K562 (cell line): ENCODE measurements around the gene NRSN2. TPM values are rescaled to one million over a fixed set of nuclear protein-coding genes. Genes with fewer than 3 reads are reported as not detected.
A peak's percentile ranks its signal among the peaks of the same experiment; 100 is the strongest.

ENCODE experiments used
- BCL6 ChIP-seq: fragments of 250-450 bp; sonication (Bioruptor Pico); IDR thresholded peaks from 2 replicates; pipeline ENCODE4 v1.4.0; 2020
- BHLHE40 ChIP-seq: IDR thresholded peaks from 2 replicates; pipeline ENCODE4 v1.6.1; 2011; ENCODE audit warnings: low read length, improper control_type of control experiment
- GATA2 ChIP-seq: sonication (generic); formaldehyde crosslinking; IDR thresholded peaks from 2 replicates; pipeline ENCODE4 v1.4.0; 2020; ENCODE audit warnings: mild to moderate bottlenecking, missing genetic modification reagents
- NCOA2 ChIP-seq, 2 experiments: fragments of 450-650 bp; IDR thresholded peaks; 2 replicates each; pipeline ENCODE4 v1.6.1; 2018; ENCODE audit warnings: mild to moderate bottlenecking in 2 of 2, moderate library complexity in 1 of 2; ENCODE audit not compliant: partially characterized antibody in 2 of 2
- POLR2H ChIP-seq: IDR thresholded peaks from 2 replicates; pipeline ENCODE4 v1.6.1; 2016; ENCODE audit warnings: missing genetic modification characterization, low read depth, mild to moderate bottlenecking, control low read depth, missing compliant biosample characterization, moderate library complexity
- RHOXF2B ChIP-seq: fragments of 250-450 bp; sonication (Bioruptor Pico); conservative IDR thresholded peaks from 2 replicates; pipeline ENCODE4 v1.5.1; 2021
- SRSF9 ChIP-seq: fragments of 200-400 bp; formaldehyde crosslinking; IDR thresholded peaks from 2 replicates; pipeline ENCODE4 v1.6.1; 2017; ENCODE audit warnings: low read depth, low read length, borderline replicate concordance
- WHSC1 ChIP-seq: IDR thresholded peaks from one replicate; pipeline ENCODE4 v1.6.1; 2012; ENCODE audit warnings: low read length, control low read depth, inconsistent platforms
- ZC3H11A ChIP-seq: IDR thresholded peaks from 2 replicates; pipeline ENCODE4 v1.6.1; 2012; ENCODE audit warnings: low read depth, low read length, improper control_type of control experiment
- ZC3H8 ChIP-seq: fragments of 450-650 bp; IDR thresholded peaks from 2 replicates; pipeline ENCODE4 v1.6.1; 2017
- ZFPM2 ChIP-seq: fragments of 250-450 bp; sonication (Bioruptor Pico); IDR thresholded peaks from 2 replicates; pipeline ENCODE4 v1.5.1; 2022; ENCODE audit warnings: mild to moderate bottlenecking
- ZNF354B ChIP-seq: fragments of 250-450 bp; sonication (Bioruptor Pico); IDR thresholded peaks from 2 replicates; pipeline ENCODE4 v1.4.0; 2020
- ZNF551 ChIP-seq: fragments of 250-450 bp; sonication (Bioruptor Pico); IDR thresholded peaks from 2 replicates; pipeline ENCODE4 v1.5.0; 2021; ENCODE audit warnings: mild to moderate bottlenecking, moderate library complexity
- ZNF583 ChIP-seq: fragments of 250-450 bp; sonication (Bioruptor Pico); IDR thresholded peaks from 2 replicates; pipeline ENCODE4 v1.4.0; 2020
- polyA plus RNA-seq, 8 experiments: library from polyadenylated mRNA; depleted of rRNA in 4 of 8; stranded (reverse) in 5 of 8; unstranded in 3 of 8; fragments of >200 nt; fragmentation: Nextera tagmentation in 2 of 8; fragmentation: Illumina TruSeq in 1 of 8; extraction: Ambion mirVana in 2 of 8; extraction: Trizol in 1 of 8; gene quantifications; 2 replicates each; pipeline versions ENCODE4 v1.2.1 to v1.2.3, GENCODE V29; 2011 to 2014; ENCODE audit warnings: inconsistent platforms in 1 of 8, missing spikeins in 1 of 8
- total RNA-seq, 7 experiments: library from RNA; depleted of rRNA in 6 of 7; stranded (reverse); fragments of >200 nt in 6 of 7; fragmentation: Illumina TruSeq in 2 of 7; extraction: Trizol in 2 of 7; gene quantifications; 2 replicates each; pipeline versions ENCODE4 v1.2.1 to v1.2.3, GENCODE V29; 2011 to 2021; ENCODE audit warnings: low replicate concordance in 1 of 7
- TF ChIP-seq, protein P1 (sequence below): fragments of 250-450 bp; sonication (Bioruptor Pico); IDR thresholded peaks from 2 replicates; pipeline ENCODE4 v1.8.0; 2021; ENCODE audit warnings: moderate library complexity, mild to moderate bottlenecking, inconsistent platforms
- TF ChIP-seq, protein P2 (sequence below), 2 experiments: IDR thresholded peaks in 1 of 2; conservative IDR thresholded peaks in 1 of 2; 2 replicates each; pipeline ENCODE4 v1.6.1; 2016; ENCODE audit warnings: low read depth in 2 of 2, mild to moderate bottlenecking in 1 of 2, missing compliant biosample characterization in 1 of 2, missing genetic modification characterization in 1 of 2, moderate library complexity in 1 of 2
- TF ChIP-seq, protein P3 (sequence below): sonication (generic); formaldehyde crosslinking; IDR thresholded peaks from 2 replicates; pipeline ENCODE4 v1.8.0; 2022; ENCODE audit warnings: missing genetic modification reagents, mild to moderate bottlenecking, borderline replicate concordance
- TF ChIP-seq, protein P4 (sequence below): fragments of 450-650 bp; formaldehyde crosslinking; IDR thresholded peaks from 2 replicates; pipeline ENCODE4 v1.4.0; 2022; ENCODE audit warnings: mild to moderate bottlenecking, moderate library complexity
- TF ChIP-seq, protein P5 (sequence below), 2 experiments: fragments of 200-800 bp in 1 of 2; sonication (Bioruptor generic) in 1 of 2; sonication (generic) in 1 of 2; formaldehyde crosslinking in 1 of 2; IDR thresholded peaks in 1 of 2; conservative IDR thresholded peaks in 1 of 2; 2 replicates each; pipeline versions ENCODE4 v1.5.0 to v1.6.1; 2016 to 2020; ENCODE audit warnings: missing compliant biosample characterization in 1 of 2, missing genetic modification characterization in 1 of 2, missing genetic modification reagents in 1 of 2

NRSN2 gene
- total and polyA plus RNA-seq, 9 of the 15 experiments (the other 6 are each of a cell fraction or from before 2014, with no cell fraction given) = 7.5 to 29.7 (median 11.1) TPM

DNA sequence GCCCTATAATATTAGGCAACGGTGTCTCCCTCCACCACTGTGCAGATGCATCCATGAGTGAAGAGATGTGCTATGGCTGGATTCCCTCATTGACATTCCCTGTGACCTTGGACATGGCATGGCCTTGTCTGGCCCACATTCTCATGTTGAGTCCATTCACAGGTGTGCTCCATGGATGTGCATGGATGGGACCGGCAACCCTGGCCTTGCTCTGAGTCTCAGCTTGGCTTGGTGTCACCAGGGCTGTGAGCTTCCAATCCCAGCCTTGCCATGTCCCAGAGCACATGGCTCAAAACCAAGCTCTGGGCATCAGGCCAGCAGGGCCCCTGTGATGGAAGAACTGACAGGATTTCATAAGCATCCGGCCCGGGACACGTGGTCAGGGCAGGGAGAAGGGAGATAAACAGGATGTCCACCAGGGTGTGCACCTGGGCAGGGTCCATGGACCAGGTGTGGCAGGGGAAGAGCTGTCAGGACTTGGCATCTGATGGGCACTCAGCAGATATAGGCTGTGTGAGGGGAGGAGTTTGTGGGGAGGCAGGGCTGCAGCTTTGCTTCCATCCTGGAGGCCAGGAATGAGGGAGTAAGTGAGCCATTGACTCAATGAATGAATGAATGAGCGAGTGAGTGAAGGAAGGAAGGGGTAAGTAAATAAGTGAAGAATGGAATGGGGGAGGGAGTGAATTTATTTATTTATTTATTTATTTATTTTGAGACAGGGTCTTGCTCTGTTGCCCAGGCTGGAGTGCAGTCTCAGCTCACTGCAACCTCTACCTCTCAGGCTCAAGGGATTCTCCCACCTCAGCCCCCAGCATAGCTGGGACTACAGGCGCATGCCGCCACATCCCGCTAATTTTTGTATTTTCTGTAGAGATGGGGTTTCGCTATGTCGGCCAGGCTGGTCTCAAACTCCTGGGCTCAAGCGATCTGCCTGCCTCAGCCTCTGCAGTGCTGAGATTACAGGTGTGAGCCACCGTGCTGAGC, 15.7 kb downstream of the NRSN2 start (continued):
- TF ChIP-seq, protein P1, sequence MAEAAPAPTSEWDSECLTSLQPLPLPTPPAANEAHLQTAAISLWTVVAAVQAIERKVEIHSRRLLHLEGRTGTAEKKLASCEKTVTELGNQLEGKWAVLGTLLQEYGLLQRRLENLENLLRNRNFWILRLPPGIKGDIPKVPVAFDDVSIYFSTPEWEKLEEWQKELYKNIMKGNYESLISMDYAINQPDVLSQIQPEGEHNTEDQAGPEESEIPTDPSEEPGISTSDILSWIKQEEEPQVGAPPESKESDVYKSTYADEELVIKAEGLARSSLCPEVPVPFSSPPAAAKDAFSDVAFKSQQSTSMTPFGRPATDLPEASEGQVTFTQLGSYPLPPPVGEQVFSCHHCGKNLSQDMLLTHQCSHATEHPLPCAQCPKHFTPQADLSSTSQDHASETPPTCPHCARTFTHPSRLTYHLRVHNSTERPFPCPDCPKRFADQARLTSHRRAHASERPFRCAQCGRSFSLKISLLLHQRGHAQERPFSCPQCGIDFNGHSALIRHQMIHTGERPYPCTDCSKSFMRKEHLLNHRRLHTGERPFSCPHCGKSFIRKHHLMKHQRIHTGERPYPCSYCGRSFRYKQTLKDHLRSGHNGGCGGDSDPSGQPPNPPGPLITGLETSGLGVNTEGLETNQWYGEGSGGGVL = 0 out of 2 replicates have a peak, but pooled peaks have one; percentile 9
- TF ChIP-seq, protein P2, sequence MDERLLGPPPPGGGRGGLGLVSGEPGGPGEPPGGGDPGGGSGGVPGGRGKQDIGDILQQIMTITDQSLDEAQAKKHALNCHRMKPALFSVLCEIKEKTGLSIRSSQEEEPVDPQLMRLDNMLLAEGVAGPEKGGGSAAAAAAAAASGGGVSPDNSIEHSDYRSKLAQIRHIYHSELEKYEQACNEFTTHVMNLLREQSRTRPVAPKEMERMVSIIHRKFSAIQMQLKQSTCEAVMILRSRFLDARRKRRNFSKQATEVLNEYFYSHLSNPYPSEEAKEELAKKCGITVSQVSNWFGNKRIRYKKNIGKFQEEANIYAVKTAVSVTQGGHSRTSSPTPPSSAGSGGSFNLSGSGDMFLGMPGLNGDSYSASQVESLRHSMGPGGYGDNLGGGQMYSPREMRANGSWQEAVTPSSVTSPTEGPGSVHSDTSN (CRISPR knock-in tag; IDR thresholded peaks at IDR 0.05; ENCODE audit: low read depth) = no peak
- TF ChIP-seq, protein P2 (tag; conservative IDR thresholded peaks at IDR 0.05; ENCODE audit: low read depth) = no peak; the same call in 1 of the 2 replicates
- 0 out of 2 replicates have a peak, but pooled peaks have one; percentile 38 for TF ChIP-seq RHOXF2B (CRISPR knock-in tag)
- TF ChIP-seq WHSC1 = no peak
- TF ChIP-seq SRSF9 = no peak
- TF ChIP-seq, protein P3, sequence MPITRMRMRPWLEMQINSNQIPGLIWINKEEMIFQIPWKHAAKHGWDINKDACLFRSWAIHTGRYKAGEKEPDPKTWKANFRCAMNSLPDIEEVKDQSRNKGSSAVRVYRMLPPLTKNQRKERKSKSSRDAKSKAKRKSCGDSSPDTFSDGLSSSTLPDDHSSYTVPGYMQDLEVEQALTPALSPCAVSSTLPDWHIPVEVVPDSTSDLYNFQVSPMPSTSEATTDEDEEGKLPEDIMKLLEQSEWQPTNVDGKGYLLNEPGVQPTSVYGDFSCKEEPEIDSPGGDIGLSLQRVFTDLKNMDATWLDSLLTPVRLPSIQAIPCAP (CRISPR knock-in tag) = no peak
- TF ChIP-seq ZFPM2 (CRISPR knock-in tag) = no peak
- TF ChIP-seq BCL6 (CRISPR knock-in tag) = no peak; the same call in 1 of the 2 replicates
- peak; percentile 22 for TF ChIP-seq POLR2H (tag)
- TF ChIP-seq ZC3H8 = no peak
- peak; percentile 89 for TF ChIP-seq ZNF583 (CRISPR knock-in tag)
- no peak for TF ChIP-seq ZNF551 (CRISPR knock-in tag)
- no peak for TF ChIP-seq NCOA2 (IDR thresholded peaks at IDR 0.05; ENCODE audit: partially characterized antibody in 2 of 2)
- no peak for TF ChIP-seq ZNF354B (CRISPR knock-in tag)
- TF ChIP-seq GATA2 (CRISPR knock-in tag) = no peak
- TF ChIP-seq, protein P4, sequence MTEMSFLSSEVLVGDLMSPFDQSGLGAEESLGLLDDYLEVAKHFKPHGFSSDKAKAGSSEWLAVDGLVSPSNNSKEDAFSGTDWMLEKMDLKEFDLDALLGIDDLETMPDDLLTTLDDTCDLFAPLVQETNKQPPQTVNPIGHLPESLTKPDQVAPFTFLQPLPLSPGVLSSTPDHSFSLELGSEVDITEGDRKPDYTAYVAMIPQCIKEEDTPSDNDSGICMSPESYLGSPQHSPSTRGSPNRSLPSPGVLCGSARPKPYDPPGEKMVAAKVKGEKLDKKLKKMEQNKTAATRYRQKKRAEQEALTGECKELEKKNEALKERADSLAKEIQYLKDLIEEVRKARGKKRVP (CRISPR knock-in tag) = peak; percentile 95
- no peak for TF ChIP-seq ZC3H11A
- TF ChIP-seq, protein P5, sequence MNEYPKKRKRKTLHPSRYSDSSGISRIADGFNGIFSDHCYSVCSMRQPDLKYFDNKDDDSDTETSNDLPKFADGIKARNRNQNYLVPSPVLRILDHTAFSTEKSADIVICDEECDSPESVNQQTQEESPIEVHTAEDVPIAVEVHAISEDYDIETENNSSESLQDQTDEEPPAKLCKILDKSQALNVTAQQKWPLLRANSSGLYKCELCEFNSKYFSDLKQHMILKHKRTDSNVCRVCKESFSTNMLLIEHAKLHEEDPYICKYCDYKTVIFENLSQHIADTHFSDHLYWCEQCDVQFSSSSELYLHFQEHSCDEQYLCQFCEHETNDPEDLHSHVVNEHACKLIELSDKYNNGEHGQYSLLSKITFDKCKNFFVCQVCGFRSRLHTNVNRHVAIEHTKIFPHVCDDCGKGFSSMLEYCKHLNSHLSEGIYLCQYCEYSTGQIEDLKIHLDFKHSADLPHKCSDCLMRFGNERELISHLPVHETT (CRISPR knock-in tag; conservative IDR thresholded peaks at IDR 0.05 in 1 of 2, IDR thresholded peaks at IDR 0.05 in 1 of 2) = peak in 1 of 2 experiments; percentile 38; a peak in 1 of 4 replicates
- no peak for TF ChIP-seq BHLHE40
